H9 (cell line): ENCODE results near the gene BORA. TPM values are rescaled to one million over a fixed set of nuclear protein-coding genes. Genes with fewer than 3 reads are reported as not detected.

Source experiments
- DNase-seq: peaks from one replicate; pipeline ENCODE4 v3.0.0-alpha.2; 2017
- H2AFZ ChIP-seq: one replicate; pipeline ENCODE4 v1.6.1; 2013; ENCODE audit warnings: mild to moderate bottlenecking, low read length, control low read depth, moderate library complexity
- H2AK5ac ChIP-seq: 2 replicates; pipeline ENCODE4 v1.6.1; 2013; ENCODE audit warnings: low read length, control low read depth, mixed read lengths; ENCODE audit not compliant: insufficient read length
- H2BK120ac ChIP-seq: one replicate; pipeline ENCODE4 v1.6.1; 2013; ENCODE audit warnings: low read depth, mild to moderate bottlenecking, low read length, control low read depth, inconsistent platforms; ENCODE audit not compliant: poor library complexity, severe bottlenecking
- H2BK12ac ChIP-seq: 2 replicates; pipeline ENCODE4 v1.6.1; 2013; ENCODE audit warnings: low read length, control low read depth, mixed read lengths, low read depth; ENCODE audit not compliant: insufficient read length
- H2BK15ac ChIP-seq: 2 replicates; pipeline ENCODE4 v1.6.1; 2013; ENCODE audit warnings: low read depth, low read length, control low read depth
- H2BK20ac ChIP-seq: one replicate; pipeline ENCODE4 v1.6.1; 2013; ENCODE audit warnings: low read depth, mild to moderate bottlenecking, low read length, control low read depth, inconsistent platforms; ENCODE audit not compliant: poor library complexity, severe bottlenecking
- H2BK5ac ChIP-seq: 2 replicates; pipeline ENCODE4 v1.6.1; 2013; ENCODE audit warnings: low read length, control low read depth, mixed read lengths; ENCODE audit not compliant: insufficient read length
- H3K14ac ChIP-seq: 2 replicates; pipeline ENCODE4 v1.6.1; 2013; ENCODE audit warnings: low read length, control low read depth; ENCODE audit not compliant: insufficient read depth
- H3K18ac ChIP-seq: 2 replicates; pipeline ENCODE4 v1.6.1; 2013; ENCODE audit warnings: low read depth, mild to moderate bottlenecking, mixed read lengths, low read length, control low read depth; ENCODE audit not compliant: insufficient read length
- H3K23ac ChIP-seq: 2 replicates; pipeline ENCODE4 v1.6.1; 2013; ENCODE audit warnings: low read length, control low read depth, mixed read lengths, low read depth; ENCODE audit not compliant: insufficient read length
- H3K23me2 ChIP-seq: 2 replicates; pipeline ENCODE4 v1.6.1; 2013; ENCODE audit warnings: low read depth, mild to moderate bottlenecking, mixed read lengths, low read length, control low read depth; ENCODE audit not compliant: insufficient read length, poor library complexity, severe bottlenecking
- H3K27ac ChIP-seq: 2 replicates; pipeline ENCODE4 v1.5.1; 2013; ENCODE audit warnings: low read length, control low read depth, mixed read lengths, low read depth; ENCODE audit not compliant: insufficient read length
- H3K27me3 ChIP-seq: 2 replicates; pipeline ENCODE4 v1.6.1; 2013; ENCODE audit warnings: low read length, control low read depth, inconsistent platforms; ENCODE audit not compliant: insufficient read depth
- H3K4ac ChIP-seq: 2 replicates; pipeline ENCODE4 v1.6.1; 2013; ENCODE audit warnings: low read depth, mild to moderate bottlenecking, control low read depth, inconsistent platforms, low read length, moderate library complexity
- H3K4me1 ChIP-seq: 2 replicates; pipeline ENCODE4 v1.6.1; 2013; ENCODE audit warnings: low read length, control low read depth, inconsistent platforms; ENCODE audit not compliant: insufficient read depth
- H3K4me2 ChIP-seq: 2 replicates; pipeline ENCODE4 v1.6.1; 2013; ENCODE audit warnings: low read length, control low read depth, mixed read lengths; ENCODE audit not compliant: insufficient read length, insufficient read depth
- H3K56ac ChIP-seq: 2 replicates; pipeline ENCODE4 v1.6.1; 2013; ENCODE audit warnings: low read depth, mild to moderate bottlenecking, mixed read lengths, low read length, control low read depth; ENCODE audit not compliant: insufficient read length
- H3K79me1 ChIP-seq: 2 replicates; pipeline ENCODE4 v1.6.1; 2013; ENCODE audit warnings: low read depth, mild to moderate bottlenecking, moderate library complexity, low read length, control low read depth, inconsistent platforms; ENCODE audit not compliant: insufficient read depth, poor library complexity, severe bottlenecking
- H3K79me2 ChIP-seq: 2 replicates; pipeline ENCODE4 v1.6.1; 2013; ENCODE audit warnings: low read length, control low read depth, inconsistent platforms; ENCODE audit not compliant: insufficient read depth
- H3K9ac ChIP-seq: 2 replicates; pipeline ENCODE4 v1.6.1; 2013; ENCODE audit warnings: low read length, control low read depth, mixed read lengths; ENCODE audit not compliant: insufficient read length; ENCODE audit errors: extremely low read depth
- H3K9me3 ChIP-seq: one replicate; pipeline ENCODE4 v1.6.1; 2013; ENCODE audit warnings: low read depth, low read length, inconsistent platforms; ENCODE audit not compliant: control insufficient read depth
- H3T11ph ChIP-seq: one replicate; pipeline ENCODE4 v1.6.1; 2013; ENCODE audit warnings: mild to moderate bottlenecking, low read length, control low read depth, inconsistent platforms
- H4K20me1 ChIP-seq: one replicate; pipeline ENCODE4 v1.6.1; 2013; ENCODE audit not compliant: control insufficient read depth, insufficient read length, insufficient read depth
- H4K5ac ChIP-seq: 2 replicates; pipeline ENCODE4 v1.6.1; 2013; ENCODE audit warnings: low read depth, mild to moderate bottlenecking, mixed read lengths, low read length, control low read depth; ENCODE audit not compliant: insufficient read length
- H4K8ac ChIP-seq: replicated peaks from 2 replicates; pipeline ENCODE4 v1.6.1; 2013; ENCODE audit warnings: low read length, control low read depth, mixed read lengths, low read depth; ENCODE audit not compliant: insufficient read length
- H4K91ac ChIP-seq: 2 replicates; pipeline ENCODE4 v1.6.1; 2013; ENCODE audit warnings: low read depth, mild to moderate bottlenecking, moderate library complexity, mixed read lengths, low read length, control low read depth; ENCODE audit not compliant: insufficient read length
- H3K27ac Mint-ChIP-seq, 3 experiments: 2 replicates in 2 of 3; 3 replicates in 1 of 3; pipeline ENCODE4 v1.8.0; 2020 to 2021; ENCODE audit warnings: mixed read lengths in 3 of 3, mild to moderate bottlenecking in 1 of 3, moderate library complexity in 1 of 3
- H3K27me3 Mint-ChIP-seq: 2 replicates; pipeline ENCODE4 v1.8.0; 2021; ENCODE audit warnings: low read depth, mild to moderate bottlenecking, moderate library complexity, mixed read lengths
- H3K36me3 Mint-ChIP-seq, 3 experiments: 2 replicates in 2 of 3; 3 replicates in 1 of 3; pipeline ENCODE4 v1.8.0; 2020 to 2021; ENCODE audit warnings: low read depth in 3 of 3, mixed read lengths in 3 of 3; ENCODE audit not compliant: insufficient read depth in 1 of 3
- H3K4me1 Mint-ChIP-seq, 2 experiments: 2 replicates each; pipeline ENCODE4 v1.8.0; 2020; ENCODE audit warnings: mixed read lengths in 2 of 2
- H3K4me3 Mint-ChIP-seq, 2 experiments: 2 replicates in 1 of 2; 3 replicates in 1 of 2; pipeline ENCODE4 v1.8.0; 2020 to 2021; ENCODE audit warnings: mild to moderate bottlenecking in 2 of 2, mixed read lengths in 2 of 2, moderate library complexity in 1 of 2
- H3K9me3 Mint-ChIP-seq, 2 experiments: 2 replicates in 1 of 2; 3 replicates in 1 of 2; pipeline ENCODE4 v1.8.0; 2020; ENCODE audit warnings: mild to moderate bottlenecking in 2 of 2, mixed read lengths in 2 of 2, moderate library complexity in 1 of 2
- CTCF ChIP-seq: fragments of 200-600 bp; sonication (generic); conservative IDR thresholded peaks from 3 replicates; pipeline ENCODE4 v1.8.0; 2021; ENCODE audit warnings: antibody characterized with exemption, mild to moderate bottlenecking
- WGBS: extraction: QIAGEN DNeasy Blood & Tissue Kit; methylation state at CpG from one replicate; pipeline ENCODE4 v1.1.7; 2013; ENCODE audit warnings: missing lambda C conversion rate, low lambda C conversion rate, mixed read lengths; ENCODE audit not compliant: insufficient read length; ENCODE audit errors: extremely low coverage; 5-methylcytosine and 5-hydroxymethylcytosine counted together
- total RNA-seq: library from RNA; stranded (reverse); gene quantifications from 2 replicates; pipeline ENCODE4 v1.2.1, GENCODE V29; 2021

The BORA gene
- total RNA-seq, 1 experiment from 2014 or later, result 16.5 TPM

- Histone ChIP-seq H3K27ac (no peak overlapping the region), H3K79me2 (no peaks in the 10 kb centered on the region), H2BK12ac (no peak overlapping the region), H3K4me2 (no peak overlapping the region), H3K14ac (no peak overlapping the region), H3K9me3 (no peaks in the 10 kb centered on the region), H3K23me2 (no peaks in the 10 kb centered on the region), H2BK15ac (no peak overlapping the region), H2AK5ac (no peak overlapping the region), H2BK5ac (no peak overlapping the region), H4K5ac (no peak overlapping the region), H3K4me1 (no peaks in the 10 kb centered on the region), H4K20me1 (no peaks in the 10 kb centered on the region), H3T11ph (no peak overlapping the region), H2BK120ac (no peak overlapping the region), H3K79me1 (no peaks in the 10 kb centered on the region), H3K23ac (no peak overlapping the region), H3K56ac (no peak overlapping the region), H4K8ac (no peak overlapping the region), H2AFZ (no peak overlapping the region), H3K4ac (no peak overlapping the region), H4K91ac (no peak overlapping the region), H3K27me3 (no peaks in the 10 kb centered on the region), H2BK20ac (no peak overlapping the region), H3K9ac (no peak overlapping the region), H3K18ac (no peak overlapping the region)
- no peak for TF ChIP-seq CTCF
- H3K27me3 Mint-ChIP-seq, result no peaks in the 10 kb centered on the region
- H3K9me3 Mint-ChIP-seq, result no peaks in the 10 kb centered on the region
- H3K4me3 Mint-ChIP-seq, result no peak overlapping the region
- peaks cover 7 to 21% (median 12%) of the 10 kb centered on the region in 3 experiments for H3K36me3 Mint-ChIP-seq
- no peak overlapping the region for H3K27ac Mint-ChIP-seq
- DNase-seq, result no peak
- no peaks in the 10 kb centered on the region for H3K4me1 Mint-ChIP-seq
- WGBS, result no CpG with 5 or more reads among the region's 3 CpGs
Observed at GRCh38 chr13:72798817-72799216, 71.1 kb downstream of the BORA start.
